Rectal smooth muscle tissue (tissue), 1 donor: ENCODE measurements around the gene ZNF398.

Source experiments
- H3K27ac ChIP-seq: one replicate; pipeline ENCODE4 v1.7.0; 2013; ENCODE audit warnings: low read depth, low read length, inconsistent platforms
- H3K27me3 ChIP-seq: one replicate; pipeline ENCODE4 v1.7.0; 2013; ENCODE audit warnings: low read length; ENCODE audit not compliant: control insufficient read depth, insufficient read depth
- H3K36me3 ChIP-seq: one replicate; pipeline ENCODE4 v1.7.0; 2013; ENCODE audit warnings: low read length; ENCODE audit not compliant: control insufficient read depth, insufficient read depth
- H3K4me1 ChIP-seq: one replicate; pipeline ENCODE4 v1.7.0; 2013; ENCODE audit warnings: low read length; ENCODE audit not compliant: control insufficient read depth, insufficient read depth
- H3K4me3 ChIP-seq: one replicate; pipeline ENCODE4 v1.7.0; 2013; ENCODE audit warnings: low read length
- H3K9ac ChIP-seq: one replicate; pipeline ENCODE4 v1.7.0; 2013; ENCODE audit warnings: low read length

ZNF398 gene

DNA sequence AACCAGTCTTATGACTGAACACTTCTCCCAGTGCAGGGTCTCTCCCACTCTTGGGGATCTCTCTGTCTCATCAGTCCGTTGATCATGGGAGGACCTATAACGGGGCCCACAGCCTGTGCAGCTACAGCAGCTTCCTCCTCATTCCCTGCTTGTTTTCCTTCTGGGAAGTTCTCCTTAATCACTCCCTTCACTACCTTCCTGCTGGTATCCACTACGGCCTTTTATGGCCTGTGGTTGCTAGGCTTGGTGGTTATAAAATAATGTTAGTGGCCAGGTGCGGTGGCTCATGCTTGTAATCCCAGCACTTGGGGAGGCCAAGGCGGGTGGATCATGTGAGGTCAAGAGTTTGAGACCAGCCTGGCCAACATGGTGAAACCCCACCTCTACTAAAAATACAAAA is 44.6 kb downstream of the ZNF398 start:
- Histone ChIP-seq H3K9ac (no peak overlapping the region), H3K4me3 (no peak overlapping the region), H3K4me1 (no peaks in the 10 kb centered on the region), H3K36me3 (no peaks in the 10 kb centered on the region), H3K27me3 (no peaks in the 10 kb centered on the region), H3K27ac (no peak overlapping the region)

DNA sequence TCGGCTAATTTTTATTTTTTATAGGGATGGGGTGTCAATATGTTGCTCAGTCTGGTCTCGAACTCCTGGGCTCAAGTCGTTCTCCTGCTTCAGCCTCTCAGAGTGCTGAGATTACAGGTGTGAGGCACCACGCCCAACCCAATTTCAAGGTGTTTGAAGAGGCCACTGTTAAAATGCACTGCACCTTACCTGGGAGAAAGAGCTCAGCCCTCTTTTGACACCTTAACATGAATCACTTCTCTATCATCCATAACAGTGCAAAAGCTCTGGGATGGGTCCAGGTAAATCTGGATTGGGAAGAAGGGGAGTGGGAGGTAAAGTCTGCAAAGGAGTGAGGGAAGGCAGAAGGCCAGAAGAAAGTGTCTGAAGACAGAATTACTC is 47.5 kb downstream of the ZNF398 start:
- Histone ChIP-seq H3K27ac (no peak overlapping the region), H3K4me3 (peak overlapping the region; percentile 86), H3K36me3 (peaks cover 11% of the 10 kb centered on the region), H3K9ac (no peak overlapping the region), H3K4me1 (no peaks in the 10 kb centered on the region), H3K27me3 (no peaks in the 10 kb centered on the region)

DNA sequence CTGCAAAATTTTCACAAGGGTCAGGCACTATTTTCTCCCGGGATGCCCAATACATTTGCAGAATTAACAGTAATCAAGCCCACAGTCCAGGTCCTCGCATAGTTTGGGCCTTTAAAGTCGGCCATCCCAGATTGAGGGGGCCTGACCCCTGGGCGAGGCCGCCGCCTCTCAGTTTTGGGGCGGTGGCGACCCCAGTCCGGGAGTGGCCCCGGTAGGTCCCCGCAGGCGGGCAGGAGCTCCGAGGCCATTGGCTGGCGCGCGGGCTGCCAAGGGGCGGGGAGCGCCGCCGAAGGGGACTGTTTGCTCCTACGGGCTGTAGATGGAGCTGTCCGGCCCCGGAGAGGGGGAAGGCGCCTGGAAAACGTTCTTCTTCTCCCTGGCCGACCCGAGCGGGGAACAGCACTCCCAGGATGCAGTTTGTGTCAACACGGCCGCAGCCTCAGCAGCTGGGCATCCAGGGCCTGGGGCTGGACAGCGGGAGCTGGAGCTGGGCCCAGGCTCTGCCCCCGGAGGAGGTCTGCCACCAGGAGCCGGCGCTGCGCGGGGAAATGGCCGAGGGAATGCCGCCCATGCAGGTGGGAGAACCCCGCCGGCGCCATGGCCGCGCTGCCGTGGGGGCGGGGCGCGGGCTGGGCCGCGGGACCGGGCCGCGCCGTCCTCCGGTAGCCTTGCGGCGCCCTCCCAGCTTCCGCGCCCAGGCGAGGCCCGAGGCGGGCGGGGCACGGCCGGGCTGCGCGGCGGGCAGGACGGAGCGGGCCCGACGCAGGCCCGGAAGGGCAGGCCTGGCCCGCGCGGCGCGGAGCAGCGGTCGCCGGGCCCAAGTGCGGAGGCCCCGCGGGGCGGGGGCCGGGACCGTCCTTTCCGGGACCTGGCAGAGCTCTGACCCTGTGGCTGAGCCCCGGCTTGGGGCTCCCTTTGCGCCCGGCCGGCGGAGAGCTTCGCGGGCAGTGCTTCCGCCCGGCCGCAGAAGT is 48.2 kb downstream of the ZNF398 start, which contains the start of gene ZNF282:
Gene ZNF282, plus strand, starts transcription at position 367 of the 971 bp plus-strand sequence. Its CDS starts 44 bp downstream, at position 411.
- H3K9ac ChIP-seq = peak within 1 kb of the TSS; percentile 79
- peak within 1 kb of the TSS; percentile 93 for H3K27ac ChIP-seq
- H3K4me1 ChIP-seq = no peaks in the 10 kb centered on the region

DNA sequence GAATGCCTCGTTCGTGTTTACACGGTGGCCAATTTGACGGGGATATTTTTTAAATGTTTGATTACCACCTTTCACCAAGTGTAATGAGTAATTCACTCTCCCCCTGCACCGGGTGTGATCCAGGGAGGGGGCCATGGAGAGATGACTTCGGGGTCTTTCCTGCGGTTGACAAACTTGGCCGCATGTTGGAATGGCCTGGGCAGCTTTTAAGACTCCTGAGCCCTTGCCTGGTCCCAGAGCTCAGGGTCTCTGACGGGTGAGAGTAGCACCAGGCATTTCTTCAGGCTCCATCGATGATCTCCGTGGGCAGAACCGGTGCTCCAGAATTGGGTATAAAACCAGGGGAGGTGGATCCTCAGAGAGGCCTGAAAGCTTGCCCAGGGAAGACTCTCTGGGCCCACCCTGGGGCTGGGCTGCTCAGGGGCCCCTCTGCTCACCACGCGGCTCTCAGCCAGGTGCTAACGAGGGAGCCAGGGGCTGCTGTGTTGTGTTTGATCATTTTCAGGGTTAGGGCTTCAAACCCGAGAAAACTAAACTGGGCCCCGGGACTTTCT is 49.0 kb downstream of the ZNF398 start:
- Histone ChIP-seq H3K27ac (peak overlapping the region; percentile 67), H3K27me3 (no peaks in the 10 kb centered on the region), H3K9ac (peak overlapping the region; percentile 79), H3K4me3 (peak overlapping the region; percentile 86), H3K4me1 (no peaks in the 10 kb centered on the region), H3K36me3 (peaks cover 20% of the 10 kb centered on the region)

More for the DNA sequence above, 48.2 kb downstream of the ZNF398 start, which contains the start of gene ZNF282:
- Histone ChIP-seq H3K36me3 (peaks cover 15% of the 10 kb centered on the region), H3K27me3 (no peaks in the 10 kb centered on the region), H3K4me3 (peak within 1 kb of the TSS; percentile 86)

DNA sequence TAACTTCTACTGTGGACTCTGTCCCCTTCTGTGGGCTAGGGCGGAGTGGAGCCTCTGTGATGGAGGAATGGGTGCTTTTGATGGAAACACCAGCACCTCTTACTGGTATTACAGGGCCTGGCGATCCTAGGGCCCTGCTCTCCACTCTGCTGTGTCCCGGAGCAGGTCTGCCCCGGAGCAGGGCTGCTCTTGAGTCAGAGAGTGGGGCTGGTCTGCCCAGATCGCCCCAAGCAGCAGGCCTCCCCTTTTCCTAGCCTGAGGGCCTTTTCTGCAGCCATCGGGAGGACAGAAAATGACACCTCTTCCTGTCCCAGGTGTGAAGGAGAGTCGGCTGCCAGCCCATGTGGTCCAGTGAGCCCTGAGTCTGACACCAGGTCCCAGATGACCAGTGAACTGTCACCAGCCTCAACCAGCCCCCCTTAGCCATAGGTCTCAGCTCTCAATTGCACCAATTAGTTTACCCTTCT is 49.5 kb downstream of the ZNF398 start:
- Histone ChIP-seq H3K4me1 (no peaks in the 10 kb centered on the region), H3K36me3 (peaks cover 20% of the 10 kb centered on the region), H3K27me3 (no peaks in the 10 kb centered on the region), H3K4me3 (peak overlapping the region; percentile 86), H3K9ac (no peak overlapping the region), H3K27ac (peak overlapping the region; percentile 67)

DNA sequence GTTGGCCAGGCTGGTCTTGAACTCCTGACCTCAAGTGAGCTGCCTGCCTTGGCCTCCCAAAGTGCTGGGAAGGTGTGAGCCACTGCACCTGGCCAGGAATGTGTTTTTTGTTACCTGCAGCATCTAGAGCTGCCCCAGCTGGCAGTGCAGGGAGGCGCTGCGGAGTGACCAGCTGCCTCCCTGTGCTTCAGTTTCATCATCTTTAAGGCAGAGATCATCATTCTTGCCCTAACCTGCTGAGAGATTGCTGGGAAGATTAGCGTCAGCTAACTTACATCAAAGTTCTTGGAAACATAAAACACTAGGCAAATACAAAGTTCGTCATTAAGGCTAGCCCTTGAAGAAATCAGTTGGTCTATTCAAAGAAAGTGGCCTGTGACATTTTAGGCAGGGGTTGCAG is 50.4 kb downstream of the ZNF398 start:
- no peaks in the 10 kb centered on the region for H3K27me3 ChIP-seq

DNA sequence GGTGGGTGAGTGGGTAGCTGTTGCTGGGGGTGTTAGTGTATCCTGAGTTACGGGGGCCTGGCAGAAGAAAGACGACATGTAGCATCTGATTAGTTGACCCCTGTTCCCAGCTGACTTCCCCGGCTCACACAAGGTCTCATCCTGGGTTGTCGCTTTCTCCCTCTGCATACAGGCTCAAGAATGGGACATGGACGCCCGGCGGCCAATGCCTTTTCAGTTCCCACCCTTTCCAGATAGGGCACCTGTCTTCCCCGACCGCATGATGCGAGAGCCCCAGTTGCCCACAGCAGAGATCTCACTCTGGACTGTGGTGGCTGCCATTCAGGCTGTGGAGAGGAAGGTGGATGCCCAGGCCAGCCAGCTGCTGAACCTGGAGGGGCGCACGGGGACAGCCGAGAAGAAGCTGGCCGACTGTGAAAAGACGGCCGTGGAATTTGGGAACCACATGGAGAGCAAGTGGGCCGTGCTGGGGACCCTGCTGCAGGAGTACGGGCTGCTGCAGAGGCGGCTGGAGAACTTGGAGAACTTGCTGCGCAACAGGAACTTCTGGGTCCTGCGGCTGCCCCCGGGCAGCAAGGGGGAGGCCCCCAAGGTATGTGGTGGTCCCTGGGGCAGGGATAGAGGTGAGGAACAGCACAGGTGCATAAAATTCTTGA is 51.0 kb downstream of the ZNF398 start:
- Histone ChIP-seq H3K27me3 (no peaks in the 10 kb centered on the region), H3K36me3 (peaks cover 27% of the 10 kb centered on the region), H3K9ac (no peak overlapping the region), H3K4me3 (no peak overlapping the region), H3K27ac (no peak overlapping the region), H3K4me1 (no peaks in the 10 kb centered on the region)

More for the DNA sequence above, 50.4 kb downstream of the ZNF398 start:
- Histone ChIP-seq H3K4me3 (no peak overlapping the region), H3K9ac (no peak overlapping the region), H3K36me3 (peaks cover 21% of the 10 kb centered on the region), H3K4me1 (no peaks in the 10 kb centered on the region), H3K27ac (no peak overlapping the region)

DNA sequence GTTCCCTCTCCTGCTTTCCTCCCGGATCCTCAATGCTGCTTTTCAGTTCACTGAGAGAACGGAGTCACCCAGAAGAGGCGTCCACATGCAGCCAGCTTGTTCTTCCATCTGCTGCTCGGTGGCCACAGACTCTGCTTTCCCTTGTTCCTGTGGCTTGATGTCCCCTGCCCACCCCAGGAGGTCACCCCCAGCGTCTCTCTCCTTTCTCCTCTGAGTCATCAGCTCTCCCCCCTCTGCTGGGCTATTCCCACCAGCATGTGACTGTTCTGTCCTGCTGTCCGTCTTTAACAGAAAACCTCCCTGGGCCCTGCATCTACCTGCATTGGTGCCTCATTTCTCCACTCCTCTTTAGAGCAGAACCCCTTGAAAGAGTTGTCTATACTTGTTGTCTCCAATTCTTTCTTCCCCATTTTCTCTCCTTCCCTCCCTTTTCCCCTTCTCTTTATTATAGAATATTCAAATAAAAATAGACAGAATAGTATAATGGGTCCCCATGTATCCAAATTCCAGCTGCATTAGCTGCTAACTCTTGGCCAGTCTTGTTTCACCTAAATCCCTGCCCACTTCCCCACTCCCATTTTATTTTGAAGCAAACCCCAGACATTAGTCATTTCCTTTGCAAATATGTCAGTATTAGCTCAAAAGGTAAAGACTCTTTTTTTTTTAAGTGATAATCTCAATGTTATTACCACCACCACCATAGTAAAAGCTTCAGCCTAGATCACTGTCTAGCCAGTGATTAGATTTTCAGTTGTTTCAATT is 52.2 kb downstream of the ZNF398 start:
- no peak overlapping the region for H3K4me3 ChIP-seq
- H3K27me3 ChIP-seq = no peaks in the 10 kb centered on the region
- peaks cover 35% of the 10 kb centered on the region for H3K36me3 ChIP-seq
- no peak overlapping the region for H3K9ac ChIP-seq
- H3K4me1 ChIP-seq = no peaks in the 10 kb centered on the region
- no peak overlapping the region for H3K27ac ChIP-seq

DNA sequence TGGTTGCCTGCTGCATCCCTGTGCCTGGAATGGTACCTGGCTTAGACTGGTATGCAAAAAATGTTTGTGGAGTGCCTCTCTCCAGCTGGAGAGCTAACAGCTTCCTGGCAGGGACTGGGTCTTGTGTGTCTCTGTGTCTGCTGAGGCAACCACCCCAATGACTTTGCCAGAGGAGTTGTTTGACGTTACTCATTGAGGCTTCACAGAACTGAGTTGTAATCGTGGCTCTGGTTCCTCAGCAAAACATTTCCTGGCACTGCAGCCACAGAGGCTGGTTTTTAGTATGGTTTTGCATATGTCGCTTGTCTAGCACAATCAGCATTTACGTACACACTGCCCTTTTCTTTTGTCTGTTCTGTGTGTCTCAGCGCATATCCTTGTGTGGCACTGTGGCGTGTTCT is 55.6 kb downstream of the ZNF398 start:
- H3K4me1 ChIP-seq = no peaks in the 10 kb centered on the region
- no peaks in the 10 kb centered on the region for H3K27me3 ChIP-seq
- H3K27ac ChIP-seq = no peak overlapping the region
- peaks cover 55% of the 10 kb centered on the region for H3K36me3 ChIP-seq
- H3K9ac ChIP-seq = no peak overlapping the region
- no peak overlapping the region for H3K4me3 ChIP-seq

DNA sequence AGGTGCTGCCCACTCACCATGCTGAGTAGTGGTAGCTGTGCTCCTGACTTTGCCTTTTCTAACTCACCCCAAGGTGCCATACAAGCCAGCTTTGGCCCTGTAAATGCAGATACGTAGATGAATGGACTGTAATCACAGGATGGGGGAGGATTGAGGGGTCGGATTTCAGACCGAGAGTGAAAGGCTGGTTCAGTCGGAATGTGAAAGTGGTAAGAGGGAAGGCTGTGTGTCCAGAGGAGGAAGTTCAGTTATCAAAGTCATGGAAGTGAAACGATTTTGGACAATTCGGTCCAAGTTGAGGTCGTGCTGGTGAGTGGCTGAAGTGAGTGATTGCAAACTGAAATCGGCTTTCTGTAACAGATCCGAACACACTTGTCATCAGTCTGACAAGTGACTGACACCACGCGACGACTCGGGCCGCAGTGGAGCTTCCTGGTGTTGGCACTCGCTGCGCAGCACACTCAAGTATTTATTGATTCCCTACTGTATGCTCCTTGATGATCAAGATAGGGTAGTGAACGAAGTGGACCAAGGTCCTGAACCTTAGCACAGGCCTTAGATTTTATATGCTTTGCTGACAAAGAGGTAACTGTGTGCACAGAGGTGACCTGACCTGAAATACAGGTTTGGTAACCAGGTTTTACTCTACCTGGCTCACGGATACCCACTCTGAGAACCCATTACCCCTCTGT is 58.6 kb downstream of the ZNF398 start:
- Histone ChIP-seq H3K36me3 (peaks cover 62% of the 10 kb centered on the region), H3K4me1 (no peaks in the 10 kb centered on the region), H3K4me3 (no peak overlapping the region), H3K27me3 (no peaks in the 10 kb centered on the region), H3K9ac (no peak overlapping the region), H3K27ac (no peak overlapping the region)

DNA sequence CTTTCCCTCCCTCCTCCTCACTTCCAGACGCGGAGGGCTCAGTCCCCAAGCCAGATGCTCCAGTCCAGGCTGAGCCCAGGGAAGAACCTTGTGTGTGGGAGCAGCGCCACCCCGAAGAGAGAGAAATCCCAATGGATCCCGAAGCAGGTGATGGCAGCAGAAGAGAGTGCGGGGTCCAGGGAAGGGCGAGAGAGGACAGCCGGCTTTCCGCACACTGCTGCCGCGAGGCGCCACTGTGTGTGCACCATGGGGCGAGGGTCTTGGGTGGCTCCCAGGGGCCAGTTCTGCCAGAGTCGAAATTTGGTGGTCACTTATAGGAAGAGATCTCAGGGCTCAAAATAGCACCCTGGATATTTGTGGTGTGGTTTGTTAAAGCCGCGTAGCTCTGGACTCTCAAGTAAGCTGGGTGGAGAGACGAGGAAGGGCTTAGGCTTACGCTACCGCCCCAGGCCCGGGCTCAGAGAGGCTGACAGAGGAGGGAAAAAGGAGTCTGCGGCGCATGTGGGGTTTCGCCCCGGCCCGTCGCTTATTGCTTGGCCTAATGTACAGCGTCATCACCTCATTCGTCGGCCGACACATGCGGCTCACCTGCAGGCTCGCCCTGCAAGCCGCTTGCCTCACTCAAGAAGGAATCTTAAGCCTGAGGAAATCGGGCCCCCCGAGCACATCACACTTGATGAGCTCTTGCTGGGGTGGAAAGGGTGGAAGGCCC is 60.2 kb downstream of the ZNF398 start:
- Histone ChIP-seq H3K4me1 (no peaks in the 10 kb centered on the region), H3K27me3 (no peaks in the 10 kb centered on the region), H3K9ac (no peak overlapping the region), H3K27ac (no peak overlapping the region), H3K36me3 (peaks cover 65% of the 10 kb centered on the region), H3K4me3 (no peak overlapping the region)
